T-helper 22 cell (primary cell): ENCODE data around the gene STK32C.

Experiments used
- DNase-seq: peaks from one replicate; pipeline ENCODE4 v3.0.0-alpha.2; 2020; ENCODE audit warnings: low read depth

Gene STK32C

GRCh38 chr10:132307823-132308586, at the start of gene STK32C:
STK32C (minus strand) TSS chr10:132307950; CDS start chr10:132307833, 117 bp downstream.
- DNase-seq: peak; percentile 82

GRCh38 chr10:132356621-132357195, 49.0 kb upstream of the STK32C start:
- DNase-seq: no peak

GRCh38 chr10:132355754-132356153, 48.0 kb upstream of the STK32C start:
- no peak for DNase-seq

- no peak for DNase-seq
Observed at GRCh38 chr10:132355297-132355696, 47.5 kb upstream of the STK32C start.

DNA sequence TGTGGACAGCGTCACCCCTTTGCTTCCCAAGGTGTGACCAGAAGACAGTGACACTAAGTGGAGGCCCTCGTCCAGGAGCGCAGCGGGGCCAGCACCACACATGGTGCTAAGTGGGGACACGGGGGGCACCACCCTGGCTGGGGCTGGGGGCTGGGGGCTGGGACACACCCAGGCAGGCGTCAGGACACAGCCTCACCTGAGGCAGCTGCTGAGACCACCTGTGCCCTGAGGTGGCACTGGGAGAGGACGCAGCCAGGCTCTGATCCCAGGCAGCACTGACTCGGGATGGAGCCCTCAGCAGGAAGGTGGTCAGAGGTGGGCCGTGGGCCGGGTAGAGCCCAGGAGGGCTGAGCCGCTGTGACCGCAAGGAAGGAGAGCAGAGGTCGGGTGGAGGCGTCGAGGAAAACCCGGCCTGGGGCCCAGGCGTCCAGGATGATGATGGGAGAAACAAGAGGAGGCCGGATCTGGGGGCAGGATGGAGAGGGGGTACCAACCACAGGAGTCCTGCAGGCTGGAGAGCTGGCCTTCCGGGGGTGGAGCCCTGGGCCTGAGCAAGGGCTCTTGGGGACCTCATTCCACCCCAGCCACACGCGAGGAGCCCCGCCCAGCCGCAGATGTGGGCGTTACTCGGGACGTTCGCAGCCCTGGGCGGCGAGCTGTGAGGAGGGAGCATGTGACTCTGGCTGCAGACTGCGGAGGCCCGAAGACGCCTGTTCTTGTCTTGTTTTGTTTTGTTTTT, 46.8 kb upstream of the STK32C start:
- no peak for DNase-seq

- DNase-seq: no peak
Observed at GRCh38 chr10:132353456-132354355, 46.0 kb upstream of the STK32C start.

DNA sequence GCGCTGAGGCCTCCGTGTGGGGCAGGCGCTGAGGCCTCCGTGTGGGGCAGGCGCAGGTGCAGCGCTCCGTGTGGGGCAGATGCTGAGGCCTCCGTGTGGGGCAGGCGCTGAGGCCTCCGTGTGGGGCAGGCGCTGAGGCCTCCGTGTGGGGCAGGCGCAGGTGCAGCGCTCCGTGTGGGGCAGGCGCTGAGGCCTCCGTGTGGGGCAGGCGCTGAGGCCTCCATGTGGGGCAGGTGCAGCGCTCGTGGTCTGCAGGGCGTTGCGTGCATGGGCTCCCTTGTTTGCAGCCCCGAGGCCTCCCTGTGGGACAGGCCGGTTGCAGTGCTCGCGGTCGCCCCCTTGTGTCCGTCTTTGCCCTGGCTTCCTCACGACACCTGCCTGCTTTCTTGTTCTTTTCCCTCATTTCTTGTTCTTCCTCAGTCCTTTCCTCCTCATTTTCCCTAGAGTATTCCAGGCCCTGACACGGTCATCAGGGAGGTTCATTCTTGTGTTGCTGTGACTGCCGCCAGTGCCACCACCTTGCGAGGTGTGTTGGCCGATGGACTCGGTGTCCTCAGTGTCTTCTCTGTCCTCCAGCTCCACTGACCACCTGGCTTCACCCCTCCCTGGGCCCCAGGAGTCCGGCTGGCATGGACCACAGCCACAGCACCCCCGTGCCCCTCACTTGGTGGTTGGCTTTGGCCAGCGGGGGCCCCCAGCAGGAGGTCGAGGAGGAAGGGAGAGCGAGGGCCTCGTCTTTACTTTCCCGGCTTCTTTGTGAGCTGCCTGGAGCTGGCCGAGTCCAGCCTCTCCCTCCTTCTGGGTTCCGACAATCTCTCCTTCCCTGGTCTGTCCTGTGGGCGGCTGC, 44.9 kb upstream of the STK32C start:
- DNase-seq: peak; percentile 30

GRCh38 chr10:132351611-132352010, 43.9 kb upstream of the STK32C start:
- DNase-seq: no peak

DNA sequence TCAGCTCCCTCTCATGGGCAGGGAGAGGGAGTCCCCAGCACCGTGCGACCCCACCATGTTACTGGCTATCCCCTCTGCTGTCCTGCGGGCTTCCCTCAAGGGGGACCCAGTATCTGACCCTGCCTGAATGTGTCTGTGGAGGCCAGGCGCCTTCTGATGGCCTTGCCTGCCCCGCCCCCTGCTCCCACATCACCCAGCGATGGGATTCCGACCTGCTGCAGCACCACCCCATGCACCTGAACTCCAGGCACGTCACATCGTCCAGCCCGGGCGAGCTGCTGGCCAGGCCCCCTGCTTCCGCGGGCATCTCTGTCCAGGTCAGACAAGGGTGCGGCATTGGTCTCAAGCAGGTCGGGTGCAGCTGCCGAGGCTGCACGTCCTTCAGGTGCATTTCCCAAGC, 43.2 kb upstream of the STK32C start:
- no peak for DNase-seq

- no peak for DNase-seq
Observed at GRCh38 chr10:132350391-132350790, 42.6 kb upstream of the STK32C start.

GRCh38 chr10:132349766-132350165, 42.0 kb upstream of the STK32C start:
- DNase-seq: no peak

GRCh38 chr10:132347931-132348267, 40.1 kb upstream of the STK32C start:
- DNase-seq: no peak

GRCh38 chr10:132347211-132347930, 39.6 kb upstream of the STK32C start:
- no peak for DNase-seq

GRCh38 chr10:132346806-132347205, 39.1 kb upstream of the STK32C start:
- DNase-seq: no peak

DNA sequence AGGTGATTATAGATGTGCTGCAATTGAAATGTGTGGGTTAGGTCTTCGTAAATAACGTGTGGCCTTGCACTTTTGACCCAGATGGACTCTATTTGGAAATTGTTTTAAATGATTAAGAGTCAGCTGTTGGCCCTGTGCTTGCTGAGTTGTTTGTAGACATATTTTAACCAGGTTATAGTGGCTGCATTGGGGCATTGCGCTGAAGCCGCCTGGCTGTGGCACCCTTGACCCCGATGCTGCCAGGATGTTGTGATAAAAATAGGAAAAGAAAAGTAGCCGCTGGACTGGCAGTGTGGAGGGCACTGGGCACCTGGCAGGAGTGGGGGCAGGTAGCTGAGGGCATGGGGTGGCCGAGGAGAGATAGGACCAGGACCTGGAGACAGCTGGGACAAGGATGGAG, 37.6 kb upstream of the STK32C start:
- DNase-seq: no peak

GRCh38 chr10:132344386-132344785, 36.6 kb upstream of the STK32C start:
- no peak for DNase-seq

DNA sequence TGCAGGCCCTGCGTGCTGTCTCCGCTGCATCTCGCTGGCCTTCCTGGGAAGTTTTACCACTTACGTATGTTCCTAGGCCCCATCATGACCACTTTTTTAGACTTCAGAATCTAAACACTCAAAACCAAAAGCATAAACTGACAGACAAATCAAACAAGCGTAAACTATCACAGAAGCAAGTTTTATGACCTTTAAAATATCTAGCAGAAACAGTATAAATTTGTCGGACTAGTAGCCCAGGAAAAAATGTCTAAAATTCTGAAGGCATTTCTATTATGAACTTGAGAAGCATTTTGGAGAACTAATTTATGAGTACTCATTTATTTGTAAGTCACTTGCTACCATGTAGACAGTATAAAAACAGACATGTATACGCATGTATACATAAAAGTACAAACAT, 34.8 kb upstream of the STK32C start:
- no peak for DNase-seq

DNA sequence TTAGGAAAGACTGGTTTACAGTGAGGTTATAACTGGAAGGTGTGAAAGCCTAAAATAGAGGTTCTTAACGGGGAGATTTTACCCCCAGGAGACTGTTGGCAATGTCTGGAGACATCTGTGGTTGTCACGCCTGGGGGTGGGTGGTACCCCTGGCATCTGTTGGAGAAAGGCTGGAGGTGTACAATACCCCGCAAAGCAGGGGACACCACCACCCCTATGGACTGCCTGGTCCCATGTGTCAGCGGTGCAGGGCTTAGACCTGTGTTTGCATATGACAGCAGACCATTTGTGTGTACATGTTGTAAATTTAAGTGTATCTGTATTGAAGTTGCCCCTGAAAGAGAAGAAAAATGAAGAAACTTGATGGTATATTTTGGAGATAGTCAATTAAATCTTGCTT, 34.0 kb upstream of the STK32C start:
- DNase-seq: no peak

DNA sequence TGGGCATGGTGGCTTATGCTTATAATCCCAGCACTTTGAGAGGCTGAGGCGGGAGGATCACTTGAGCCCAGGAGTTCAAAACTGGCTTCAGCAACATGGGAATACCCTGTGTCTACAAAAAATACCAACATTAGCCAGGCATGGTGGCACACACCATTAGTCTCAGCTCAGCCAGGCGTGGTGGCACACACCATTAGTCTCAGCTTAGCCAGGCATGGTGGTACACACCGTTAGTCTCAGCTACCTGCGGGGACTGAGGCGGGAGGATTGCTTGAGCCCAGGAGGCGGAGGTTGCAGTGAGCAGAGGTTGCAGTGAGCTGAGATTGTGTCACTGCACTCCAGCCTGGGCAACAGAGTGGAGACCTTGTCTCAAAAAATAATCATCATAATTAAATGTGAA, 33.3 kb upstream of the STK32C start:
- no peak for DNase-seq

DNA sequence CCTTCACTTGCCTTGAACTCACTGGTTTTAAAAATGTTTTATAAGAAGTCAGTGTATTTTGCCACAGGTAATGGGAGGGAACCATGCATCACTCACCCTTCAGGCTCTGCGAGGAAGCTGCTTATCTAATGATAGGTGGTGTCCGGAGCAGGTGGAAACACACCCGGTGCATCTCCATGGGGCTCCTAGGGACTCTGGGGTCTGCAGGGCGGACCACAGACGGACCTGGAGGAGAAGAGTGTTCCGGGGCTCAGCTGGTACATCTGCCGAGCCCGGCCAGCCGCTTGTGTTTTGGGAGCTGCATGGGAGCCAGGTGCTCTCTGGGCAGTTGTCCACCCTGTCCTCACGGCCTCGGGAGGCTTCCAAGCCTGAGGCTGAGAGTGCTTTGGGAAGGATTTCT, 31.5 kb upstream of the STK32C start:
- DNase-seq: no peak

DNA sequence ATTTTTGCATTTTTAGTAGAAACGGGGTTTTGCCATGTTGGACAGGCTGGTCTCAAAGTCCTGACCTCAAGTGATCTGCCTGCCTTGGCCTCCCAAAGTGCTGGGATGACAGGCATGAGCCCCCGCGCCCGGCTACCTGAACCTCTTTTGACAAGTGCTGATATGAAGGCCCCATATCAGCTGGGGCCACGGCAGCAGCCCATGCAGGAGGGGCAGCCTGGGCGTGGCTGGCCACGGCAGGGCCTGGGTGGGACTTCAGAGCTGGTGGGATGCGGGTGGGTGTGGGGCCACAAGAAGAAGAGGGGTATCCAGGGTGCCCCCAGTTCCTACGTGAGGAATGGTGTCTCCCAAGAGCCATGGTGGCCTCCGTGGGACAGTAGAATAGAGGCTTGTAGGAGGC, 31.1 kb upstream of the STK32C start:
- DNase-seq: no peak
